Femur (tissue), 1 donor: ENCODE results near the gene PAEP.
"Not testable (repeated sequence)": the region's sequence is repeated elsewhere in the genome, so short reads cannot be mapped to it uniquely, and the experiment has no call there.

Experiments
- DNase-seq: peaks from one replicate; pipeline ENCODE4 v3.0.0-alpha.2; 2017

Gene PAEP

GRCh38 chr9:135526089-135526729 lies 35.3 kb upstream of the PAEP start:
- peak; percentile 12 for DNase-seq

GRCh38 chr9:135526730-135527571 lies 34.6 kb upstream of the PAEP start:
- DNase-seq = peak; percentile 16

GRCh38 chr9:135528842-135529435 lies 32.6 kb upstream of the PAEP start:
- not testable (repeated sequence) for DNase-seq

GRCh38 chr9:135530146-135530545 lies 31.4 kb upstream of the PAEP start:
- DNase-seq = no peak

GRCh38 chr9:135531096-135531495 lies 30.5 kb upstream of the PAEP start:
- DNase-seq = no peak

GRCh38 chr9:135533113-135533512 lies 28.4 kb upstream of the PAEP start:
- peak; percentile 17 for DNase-seq

GRCh38 chr9:135533674-135534073 lies 27.9 kb upstream of the PAEP start:
- DNase-seq = no peak

GRCh38 chr9:135534192-135534711 lies 27.3 kb upstream of the PAEP start:
- not testable (repeated sequence) for DNase-seq

GRCh38 chr9:135534826-135535225 lies 26.7 kb upstream of the PAEP start:
- not testable (repeated sequence) for DNase-seq

- not testable (repeated sequence) for DNase-seq
Measured at GRCh38 chr9:135535631-135536030, 25.9 kb upstream of the PAEP start.

- peak; percentile 79 for DNase-seq
Measured at GRCh38 chr9:135536216-135536615, 25.3 kb upstream of the PAEP start.

GRCh38 chr9:135543262-135543894 lies 18.2 kb upstream of the PAEP start:
- not testable (repeated sequence) for DNase-seq

GRCh38 chr9:135544981-135545635 lies 16.4 kb upstream of the PAEP start:
- no peak for DNase-seq

- not testable (repeated sequence) for DNase-seq
Measured at GRCh38 chr9:135545646-135546176, 15.8 kb upstream of the PAEP start, which contains the start of gene OBP2A. OBP2A (plus strand) TSS chr9:135546126; CDS start chr9:135546181, 55 bp downstream.

- DNase-seq = not testable (repeated sequence)
Measured at GRCh38 chr9:135546792-135547617, 14.6 kb upstream of the PAEP start.

- no peak for DNase-seq
Measured at GRCh38 chr9:135547756-135548736, 13.5 kb upstream of the PAEP start.

- DNase-seq = peak; percentile 8
Measured at GRCh38 chr9:135549478-135550343, 11.8 kb upstream of the PAEP start.

GRCh38 chr9:135550344-135550918 lies 11.1 kb upstream of the PAEP start:
- DNase-seq = peak; percentile 23
